Measurements from ENCODE around the gene ZNF20. TPM values are rescaled to one million over a fixed set of nuclear protein-coding genes. Genes with fewer than 3 reads are reported as not detected.

ZNF20 gene
- total RNA-seq, 2 donors from 2014 or later, result 0.79 to 1.4 TPM

DNA sequence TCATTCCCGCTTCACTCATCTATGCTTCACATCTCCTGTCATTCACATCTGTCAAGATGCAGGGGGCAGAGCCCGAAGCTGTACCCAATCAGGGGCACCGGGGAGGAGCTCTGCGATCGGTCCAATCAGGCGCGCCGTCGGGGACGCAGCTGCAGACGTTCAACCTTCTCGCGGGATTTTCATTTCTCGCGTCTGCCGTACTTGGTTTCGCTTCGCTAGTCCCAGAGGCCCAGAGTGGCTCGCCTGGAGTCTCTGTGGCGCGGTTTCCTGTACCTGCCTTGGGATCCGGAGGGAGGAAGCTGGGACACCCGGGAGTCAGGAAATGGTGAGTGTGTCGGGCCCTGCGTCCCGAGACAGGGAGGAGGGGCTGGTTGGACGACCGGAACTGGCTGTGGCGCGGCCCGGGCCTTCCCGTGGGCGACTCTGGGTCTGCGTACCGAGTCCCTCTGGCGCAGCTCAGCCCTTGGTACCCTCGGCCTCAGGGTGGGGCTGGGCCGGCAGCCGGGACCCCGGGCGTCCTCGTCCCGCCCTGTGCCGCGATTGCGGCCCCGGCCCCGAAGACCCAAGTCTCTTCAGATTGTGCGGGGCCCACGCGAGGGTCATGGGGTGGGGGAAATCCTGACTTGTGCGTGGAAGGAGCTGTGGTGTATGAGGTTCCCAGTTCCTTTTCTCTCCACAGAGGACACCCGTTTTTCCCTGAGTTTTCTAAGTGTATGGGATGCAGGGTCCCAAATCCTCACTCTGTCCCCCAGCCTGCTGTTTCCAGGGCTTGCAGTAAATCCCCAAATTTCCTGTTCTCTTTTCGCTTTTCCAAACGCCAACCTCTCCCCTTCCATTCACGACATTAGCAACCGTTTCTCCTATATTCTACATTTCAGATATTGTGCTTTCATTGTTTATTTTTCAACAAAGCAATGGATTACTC lies 23.0 kb upstream of the ZNF20 start, which contains the start of gene ZNF136:
TSS of gene ZNF136 (plus strand) at position 215 of the 925 bp plus-strand sequence. CDS start at position 323, 108 bp downstream.
- H3K27ac ChIP-seq, result peak within 1 kb of the TSS; percentile 96
- H3K4me1 ChIP-seq, result peaks cover 0 to 42% of the 10 kb centered on the region in 2 donors
- no peaks in the 10 kb centered on the region for H3K36me3 ChIP-seq
- DNase-seq (ENCODE audit: low spot score), result peak; percentile 95
- peak within 1 kb of the TSS; percentile 94 to 97 for H3K4me3 ChIP-seq
- no peaks in the 10 kb centered on the region for H3K9me3 ChIP-seq
- TF ChIP-seq, protein P1, sequence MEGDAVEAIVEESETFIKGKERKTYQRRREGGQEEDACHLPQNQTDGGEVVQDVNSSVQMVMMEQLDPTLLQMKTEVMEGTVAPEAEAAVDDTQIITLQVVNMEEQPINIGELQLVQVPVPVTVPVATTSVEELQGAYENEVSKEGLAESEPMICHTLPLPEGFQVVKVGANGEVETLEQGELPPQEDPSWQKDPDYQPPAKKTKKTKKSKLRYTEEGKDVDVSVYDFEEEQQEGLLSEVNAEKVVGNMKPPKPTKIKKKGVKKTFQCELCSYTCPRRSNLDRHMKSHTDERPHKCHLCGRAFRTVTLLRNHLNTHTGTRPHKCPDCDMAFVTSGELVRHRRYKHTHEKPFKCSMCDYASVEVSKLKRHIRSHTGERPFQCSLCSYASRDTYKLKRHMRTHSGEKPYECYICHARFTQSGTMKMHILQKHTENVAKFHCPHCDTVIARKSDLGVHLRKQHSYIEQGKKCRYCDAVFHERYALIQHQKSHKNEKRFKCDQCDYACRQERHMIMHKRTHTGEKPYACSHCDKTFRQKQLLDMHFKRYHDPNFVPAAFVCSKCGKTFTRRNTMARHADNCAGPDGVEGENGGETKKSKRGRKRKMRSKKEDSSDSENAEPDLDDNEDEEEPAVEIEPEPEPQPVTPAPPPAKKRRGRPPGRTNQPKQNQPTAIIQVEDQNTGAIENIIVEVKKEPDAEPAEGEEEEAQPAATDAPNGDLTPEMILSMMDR (IDR thresholded peaks at IDR 0.05), result no peak
- H3K27me3 ChIP-seq, result no peaks in the 10 kb centered on the region

DNA sequence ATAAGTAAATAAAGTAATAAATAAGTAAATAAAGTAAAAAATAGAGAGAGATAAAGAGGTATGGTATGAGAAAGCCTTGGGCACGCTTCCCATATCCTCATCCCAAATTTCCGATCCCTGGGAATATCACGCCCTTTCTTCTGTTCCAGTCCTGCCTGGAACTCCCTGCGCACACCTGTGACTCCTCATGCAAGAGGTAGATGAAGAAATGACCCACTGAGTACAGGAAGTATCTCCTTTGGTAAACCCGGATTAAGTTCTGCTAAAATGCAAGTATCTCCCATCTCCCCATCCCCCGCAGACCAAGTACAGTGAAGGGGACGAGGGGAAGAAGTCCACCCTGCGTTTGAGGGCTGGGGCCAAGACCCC lies 22.3 kb upstream of the ZNF20 start:
- H3K36me3 ChIP-seq, result no peaks in the 10 kb centered on the region
- no peaks in the 10 kb centered on the region for H3K9me3 ChIP-seq
- H3K27ac ChIP-seq, result peak overlapping the region; percentile 96
- H3K4me3 ChIP-seq, result peak overlapping the region; percentile 94 to 97
- no peaks in the 10 kb centered on the region for H3K27me3 ChIP-seq
- H3K4me1 ChIP-seq, result peaks cover 0 to 42% of the 10 kb centered on the region in 2 donors
- TF ChIP-seq, protein P1 (IDR thresholded peaks at IDR 0.05), result no peak
- no peak for DNase-seq (ENCODE audit: low spot score)

DNA sequence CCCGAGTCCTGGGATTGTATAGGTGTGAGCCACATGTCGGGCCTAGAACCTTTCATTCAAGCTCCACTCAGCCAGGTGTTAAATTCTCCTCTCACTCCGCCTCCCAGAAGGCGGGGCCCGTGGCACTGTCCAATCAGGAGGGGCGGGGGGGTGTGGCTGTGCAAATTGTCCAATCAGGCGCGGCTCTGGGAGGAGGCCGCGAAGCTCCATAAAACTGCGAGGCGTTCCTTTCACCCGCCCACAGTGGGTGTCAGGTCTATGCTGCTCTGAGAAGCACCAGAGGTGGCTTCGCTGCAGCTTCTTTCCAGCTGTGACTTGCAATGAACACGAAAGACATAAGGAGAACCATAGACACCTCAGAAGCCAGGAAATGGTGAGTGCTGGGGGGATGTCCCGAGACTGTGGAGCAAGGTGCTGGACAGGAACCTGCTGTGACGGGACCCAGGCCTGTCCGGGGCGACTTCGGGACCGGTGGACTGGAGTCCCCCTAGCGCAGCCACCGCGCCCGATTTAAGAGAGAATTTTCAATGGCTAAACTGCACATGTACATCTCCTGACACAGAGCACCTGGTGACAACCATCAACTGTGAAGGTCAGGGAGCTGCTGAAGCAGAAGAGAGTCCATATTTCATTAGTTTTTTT lies 19.7 kb upstream of the ZNF20 start:
- DNase-seq (ENCODE audit: low spot score), result no peak
- Histone ChIP-seq H3K4me3 (no peak overlapping the region), H3K27me3 (no peaks in the 10 kb centered on the region), H3K36me3 (no peaks in the 10 kb centered on the region), H3K4me1 (peaks cover 0 to 32% of the 10 kb centered on the region in 2 donors), H3K9me3 (no peaks in the 10 kb centered on the region), H3K27ac (no peak overlapping the region)
- TF ChIP-seq, protein P1 (IDR thresholded peaks at IDR 0.05), result no peak

DNA sequence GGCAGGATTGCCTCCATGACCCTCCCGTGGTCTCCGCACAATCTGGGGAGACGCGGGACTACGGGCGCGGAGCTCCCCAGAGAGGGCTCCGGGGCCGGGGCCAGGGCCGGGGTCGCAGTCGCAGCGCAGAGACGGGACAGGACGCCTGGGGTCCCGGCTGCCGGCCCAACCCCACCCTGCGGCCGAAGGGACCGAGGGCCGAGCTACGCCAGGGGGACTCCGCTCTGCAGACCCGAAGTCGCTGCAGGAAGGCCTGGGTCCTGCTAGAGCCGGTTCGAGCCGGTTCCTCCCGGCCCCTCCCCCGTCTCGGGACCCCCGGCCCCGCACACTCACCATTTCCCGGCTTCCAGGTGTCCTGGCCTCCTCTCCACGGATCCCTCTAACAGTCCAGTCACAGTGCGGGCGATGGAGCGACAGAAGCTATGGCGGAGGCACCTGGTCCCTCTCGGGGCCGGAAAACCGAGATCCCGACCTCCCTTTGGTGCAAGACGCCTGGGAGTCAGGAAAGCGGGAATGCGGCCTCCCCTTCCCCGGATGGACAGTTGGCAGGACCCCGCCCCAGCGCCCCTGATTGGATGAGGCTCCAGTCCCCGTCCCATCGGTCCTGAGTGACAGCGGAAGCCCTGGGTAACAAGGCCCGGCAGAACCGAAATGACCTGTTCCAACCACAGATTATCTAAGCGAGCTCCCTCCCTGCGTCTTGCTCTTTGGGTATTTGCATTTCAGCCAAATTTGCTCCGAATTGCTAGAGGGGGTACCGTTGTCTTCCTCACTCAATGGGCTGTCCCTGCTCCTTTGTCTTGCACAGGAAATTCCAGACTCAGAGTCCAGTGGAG lies 16.3 kb upstream of the ZNF20 start, which contains the start of gene ZNF625:
TSS of gene ZNF625 (minus strand) at position 512 of the 836 bp plus-strand sequence. CDS start at position 336, 176 bp downstream.
- TF ChIP-seq, protein P1 (IDR thresholded peaks at IDR 0.05), result no peak
- Histone ChIP-seq H3K4me3 (peak within 1 kb of the TSS; percentile 80 to 83), H3K27ac (peak within 1 kb of the TSS; percentile 70 to 79), H3K36me3 (no peaks in the 10 kb centered on the region), H3K9me3 (no peaks in the 10 kb centered on the region), H3K4me1 (peaks cover 0 to 14% of the 10 kb centered on the region in 2 donors), H3K27me3 (no peaks in the 10 kb centered on the region)
- DNase-seq (ENCODE audit: low spot score), result peak; percentile 91

DNA sequence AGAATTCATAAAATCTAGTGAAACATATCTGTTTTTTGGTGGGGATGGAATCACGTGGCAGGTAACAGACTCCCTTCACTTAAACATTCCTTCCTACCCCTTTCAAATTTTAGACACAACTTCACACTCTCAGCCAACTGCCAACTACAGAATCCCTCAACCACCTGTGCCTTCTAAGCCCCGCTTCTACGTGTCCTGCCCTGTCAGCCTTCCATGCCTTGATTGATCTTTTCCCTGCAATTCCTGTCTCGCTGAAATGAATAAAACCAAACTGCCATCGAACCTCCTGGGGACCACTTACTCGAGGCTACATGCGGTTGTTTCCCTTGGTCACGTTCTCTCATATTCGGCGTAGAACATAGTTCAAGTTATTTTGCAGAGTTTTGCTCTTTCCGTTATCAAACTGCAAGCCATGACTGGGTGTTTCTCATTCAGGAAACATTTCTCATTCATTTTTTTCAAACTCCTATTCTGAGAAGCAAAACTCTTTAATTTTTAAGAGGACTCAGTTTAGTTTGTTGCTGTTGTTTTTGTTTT lies 15.2 kb upstream of the ZNF20 start:
- Histone ChIP-seq H3K36me3 (no peaks in the 10 kb centered on the region), H3K4me1 (peaks cover 0 to 14% of the 10 kb centered on the region in 2 donors), H3K9me3 (no peaks in the 10 kb centered on the region), H3K27ac (peak overlapping the region; percentile 70 to 79), H3K4me3 (peak overlapping the region; percentile 80 to 83), H3K27me3 (no peaks in the 10 kb centered on the region)
- no peak for DNase-seq (ENCODE audit: low spot score)
- TF ChIP-seq, protein P1 (IDR thresholded peaks at IDR 0.05), result no peak
